Neural progenitor cell (in vitro differentiated cells): ENCODE data around the gene BMF. TPM values are rescaled to one million over a fixed set of nuclear protein-coding genes. Genes with fewer than 3 reads are reported as not detected.

Experiments used
- DNase-seq: peaks from one replicate; pipeline ENCODE4 v3.0.0-alpha.2; 2016; ENCODE audit warnings: low spot score
- H2AFZ ChIP-seq: fragments of 200-600 bp; sonication (generic); replicated peaks from 2 replicates; pipeline ENCODE4 v1.6.1; 2016; ENCODE audit warnings: antibody characterized with exemption
- H3F3A ChIP-seq: fragments of 200-600 bp; sonication (generic); 2 replicates; pipeline ENCODE4 v1.6.1; 2016; ENCODE audit warnings: antibody characterized with exemption, low read depth
- H3K27ac ChIP-seq: fragments of 200-600 bp; sonication (generic); 2 replicates; pipeline ENCODE4 v1.5.1; 2016; ENCODE audit warnings: mild to moderate bottlenecking
- H3K27me3 ChIP-seq: fragments of 200-600 bp; sonication (generic); 2 replicates; pipeline ENCODE4 v1.6.1; 2016; ENCODE audit warnings: mild to moderate bottlenecking, moderate library complexity
- H3K36me3 ChIP-seq: fragments of 200-600 bp; sonication (generic); 2 replicates; pipeline ENCODE4 v1.5.1; 2016
- H3K4me1 ChIP-seq: fragments of 200-600 bp; sonication (generic); 2 replicates; pipeline ENCODE4 v1.6.1; 2016; ENCODE audit warnings: mixed run types
- H3K4me2 ChIP-seq: fragments of 200-600 bp; sonication (generic); 2 replicates; pipeline ENCODE4 v1.6.1; 2016
- H3K4me3 ChIP-seq: fragments of 200-600 bp; sonication (generic); 2 replicates; pipeline ENCODE4 v1.5.1; 2016
- H3K79me2 ChIP-seq: fragments of 200-600 bp; sonication (generic); 2 replicates; pipeline ENCODE4 v1.6.1; 2016; ENCODE audit warnings: low read depth
- H3K9ac ChIP-seq: fragments of 200-600 bp; sonication (generic); 2 replicates; pipeline ENCODE4 v1.6.1; 2016
- H3K9me3 ChIP-seq: fragments of 200-600 bp; sonication (generic); 2 replicates; pipeline ENCODE4 v1.5.1; 2016; ENCODE audit warnings: low read depth
- H4K20me1 ChIP-seq: fragments of 200-600 bp; sonication (generic); 2 replicates; pipeline ENCODE4 v1.6.1; 2016; ENCODE audit warnings: low read depth
- H3K27ac Mint-ChIP-seq: 3 replicates; pipeline ENCODE4 v1.8.0; 2021; ENCODE audit warnings: mixed read lengths
- H3K27me3 Mint-ChIP-seq: 2 replicates; pipeline ENCODE4 v1.8.0; 2022; ENCODE audit warnings: low read depth, mild to moderate bottlenecking, inconsistent platforms, moderate library complexity, mixed read lengths; ENCODE audit not compliant: insufficient read depth
- H3K36me3 Mint-ChIP-seq: 3 replicates; pipeline ENCODE4 v1.8.0; 2021; ENCODE audit warnings: mixed read lengths
- H3K4me1 Mint-ChIP-seq: 3 replicates; pipeline ENCODE4 v1.8.0; 2021; ENCODE audit warnings: mixed read lengths
- H3K4me3 Mint-ChIP-seq: 3 replicates; pipeline ENCODE4 v1.8.0; 2021; ENCODE audit warnings: mild to moderate bottlenecking, moderate library complexity, mixed read lengths
- H3K9me3 Mint-ChIP-seq: 3 replicates; pipeline ENCODE4 v1.8.0; 2020; ENCODE audit warnings: mixed read lengths
- CTCF ChIP-seq: fragments of 200-600 bp; sonication (generic); IDR thresholded peaks from 2 replicates; pipeline ENCODE4 v1.5.1; 2017; ENCODE audit warnings: antibody characterized with exemption, mild to moderate bottlenecking
- EZH2 ChIP-seq: fragments of 200-600 bp; sonication (generic); IDR thresholded peaks from 2 replicates; pipeline ENCODE4 v1.6.1; 2017; ENCODE audit warnings: antibody characterized with exemption, mild to moderate bottlenecking, moderate library complexity
- EZH2phosphoT487 ChIP-seq: fragments of 200-600 bp; sonication (generic); IDR thresholded peaks from 2 replicates; pipeline ENCODE4 v1.6.1; 2017; ENCODE audit warnings: antibody characterized with exemption
- total RNA-seq: library from RNA; depleted of rRNA; stranded (reverse); fragments of >200 nt; gene quantifications from 2 replicates; pipeline ENCODE4 v1.2.3, GENCODE V29; 2015; ENCODE audit warnings: low replicate concordance

Gene BMF
- total RNA-seq, 1 donor from 2014 or later, result 8.0 TPM

GRCh38 chr15:40061212-40061901, 47.3 kb downstream of the BMF start:
- Histone ChIP-seq H3K79me2 (no peaks in the 10 kb centered on the region), H4K20me1 (no peaks in the 10 kb centered on the region), H2AFZ (no peak overlapping the region), H3F3A (no peaks in the 10 kb centered on the region), H3K4me2 (no peak overlapping the region), H3K9me3 (no peaks in the 10 kb centered on the region), H3K36me3 (no peaks in the 10 kb centered on the region), H3K27me3 (no peaks in the 10 kb centered on the region), H3K4me3 (no peak overlapping the region), H3K27ac (no peak overlapping the region), H3K4me1 (peaks cover 7% of the 10 kb centered on the region), H3K9ac (no peak overlapping the region)
- peaks cover 5% of the 10 kb centered on the region for H3K27me3 Mint-ChIP-seq
- DNase-seq, result no peak
- no peak overlapping the region for H3K4me3 Mint-ChIP-seq
- H3K4me1 Mint-ChIP-seq, result peaks cover 15% of the 10 kb centered on the region
- no peak for TF ChIP-seq EZH2
- no peak for TF ChIP-seq CTCF
- TF ChIP-seq EZH2phosphoT487, result no peak
- H3K9me3 Mint-ChIP-seq, result no peaks in the 10 kb centered on the region
- H3K27ac Mint-ChIP-seq, result no peak overlapping the region
- no peaks in the 10 kb centered on the region for H3K36me3 Mint-ChIP-seq

GRCh38 chr15:40060236-40060961, 48.3 kb downstream of the BMF start:
- H3K27me3 Mint-ChIP-seq, result peaks cover 8% of the 10 kb centered on the region
- no peaks in the 10 kb centered on the region for H3K9me3 Mint-ChIP-seq
- peaks cover 18% of the 10 kb centered on the region for H3K4me1 Mint-ChIP-seq
- no peak overlapping the region for H3K4me2 ChIP-seq
- H3K4me3 Mint-ChIP-seq, result no peak overlapping the region
- no peak overlapping the region for H3K4me3 ChIP-seq
- H3F3A ChIP-seq, result no peaks in the 10 kb centered on the region
- no peaks in the 10 kb centered on the region for H3K27me3 ChIP-seq
- H3K9ac ChIP-seq, result no peak overlapping the region
- H3K27ac Mint-ChIP-seq, result no peak overlapping the region
- peaks cover 8% of the 10 kb centered on the region for H3K4me1 ChIP-seq
- DNase-seq, result no peak
- H3K79me2 ChIP-seq, result no peaks in the 10 kb centered on the region
- H2AFZ ChIP-seq, result no peak overlapping the region
- TF ChIP-seq EZH2phosphoT487 (no peak), CTCF (no peak), EZH2 (no peak)
- no peaks in the 10 kb centered on the region for H4K20me1 ChIP-seq
- H3K36me3 ChIP-seq, result no peaks in the 10 kb centered on the region
- H3K27ac ChIP-seq, result no peak overlapping the region
- H3K9me3 ChIP-seq, result no peaks in the 10 kb centered on the region
- no peaks in the 10 kb centered on the region for H3K36me3 Mint-ChIP-seq

- H3K4me3 ChIP-seq, result no peak overlapping the region
- TF ChIP-seq EZH2, result no peak
- TF ChIP-seq EZH2phosphoT487, result no peak
- TF ChIP-seq CTCF, result no peak
- H3F3A ChIP-seq, result no peaks in the 10 kb centered on the region
- H4K20me1 ChIP-seq, result no peaks in the 10 kb centered on the region
- DNase-seq, result no peak
- H3K27ac ChIP-seq, result no peak overlapping the region
- H2AFZ ChIP-seq, result no peak overlapping the region
- no peaks in the 10 kb centered on the region for H3K27me3 ChIP-seq
- Mint-ChIP-seq H3K4me1 (peaks cover 24% of the 10 kb centered on the region), H3K27me3 (peaks cover 8% of the 10 kb centered on the region), H3K36me3 (no peaks in the 10 kb centered on the region), H3K27ac (no peak overlapping the region), H3K9me3 (no peaks in the 10 kb centered on the region), H3K4me3 (no peak overlapping the region)
- H3K79me2 ChIP-seq, result no peaks in the 10 kb centered on the region
- no peaks in the 10 kb centered on the region for H3K9me3 ChIP-seq
- no peak overlapping the region for H3K4me2 ChIP-seq
- H3K9ac ChIP-seq, result no peak overlapping the region
- H3K4me1 ChIP-seq, result peaks cover 14% of the 10 kb centered on the region
- H3K36me3 ChIP-seq, result no peaks in the 10 kb centered on the region
Measured at GRCh38 chr15:40059821-40060220, 48.9 kb downstream of the BMF start.
